Retinal pigment epithelial cell (primary cell): ENCODE results near the gene EIF4G3.

ENCODE experiments used
- DNase-seq: peaks from one replicate; pipeline ENCODE4 v3.0.0-alpha.2; 2010; ENCODE audit warnings: low read depth
- H3K4me3 ChIP-seq: 2 replicates; pipeline ENCODE4 v1.5.1; 2011; ENCODE audit warnings: mild to moderate bottlenecking, low read length, control low read depth, moderate library complexity
- TF ChIP-seq, protein P1 (sequence below): conservative IDR thresholded peaks from 2 replicates; pipeline ENCODE4 v1.5.1; 2011; ENCODE audit warnings: low read depth, low read length, control low read depth, inconsistent platforms

The EIF4G3 gene

DNA sequence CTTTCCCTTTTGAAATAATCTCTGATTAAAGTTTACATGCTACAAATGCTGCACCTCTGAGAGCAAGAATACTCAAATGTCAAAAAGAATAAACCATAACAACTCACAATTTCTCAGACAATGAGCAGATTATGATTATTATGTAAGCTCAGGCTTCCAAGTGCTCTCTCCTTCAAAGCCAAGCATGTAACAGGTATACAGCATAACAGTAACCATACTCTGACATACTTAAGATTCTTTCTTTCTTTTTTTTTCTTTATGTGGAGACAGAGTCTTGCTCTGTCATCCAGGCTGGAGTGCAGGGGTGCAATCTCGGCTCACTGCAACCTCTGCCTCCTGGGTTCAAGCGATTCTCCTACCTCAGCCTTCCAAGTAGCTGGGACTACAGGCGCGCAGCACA lies 155.4 kb downstream of the EIF4G3 start:
- H3K4me3 ChIP-seq = no peak overlapping the region
- TF ChIP-seq, protein P1, sequence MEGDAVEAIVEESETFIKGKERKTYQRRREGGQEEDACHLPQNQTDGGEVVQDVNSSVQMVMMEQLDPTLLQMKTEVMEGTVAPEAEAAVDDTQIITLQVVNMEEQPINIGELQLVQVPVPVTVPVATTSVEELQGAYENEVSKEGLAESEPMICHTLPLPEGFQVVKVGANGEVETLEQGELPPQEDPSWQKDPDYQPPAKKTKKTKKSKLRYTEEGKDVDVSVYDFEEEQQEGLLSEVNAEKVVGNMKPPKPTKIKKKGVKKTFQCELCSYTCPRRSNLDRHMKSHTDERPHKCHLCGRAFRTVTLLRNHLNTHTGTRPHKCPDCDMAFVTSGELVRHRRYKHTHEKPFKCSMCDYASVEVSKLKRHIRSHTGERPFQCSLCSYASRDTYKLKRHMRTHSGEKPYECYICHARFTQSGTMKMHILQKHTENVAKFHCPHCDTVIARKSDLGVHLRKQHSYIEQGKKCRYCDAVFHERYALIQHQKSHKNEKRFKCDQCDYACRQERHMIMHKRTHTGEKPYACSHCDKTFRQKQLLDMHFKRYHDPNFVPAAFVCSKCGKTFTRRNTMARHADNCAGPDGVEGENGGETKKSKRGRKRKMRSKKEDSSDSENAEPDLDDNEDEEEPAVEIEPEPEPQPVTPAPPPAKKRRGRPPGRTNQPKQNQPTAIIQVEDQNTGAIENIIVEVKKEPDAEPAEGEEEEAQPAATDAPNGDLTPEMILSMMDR = no peak
- DNase-seq = peak; percentile 15

DNA sequence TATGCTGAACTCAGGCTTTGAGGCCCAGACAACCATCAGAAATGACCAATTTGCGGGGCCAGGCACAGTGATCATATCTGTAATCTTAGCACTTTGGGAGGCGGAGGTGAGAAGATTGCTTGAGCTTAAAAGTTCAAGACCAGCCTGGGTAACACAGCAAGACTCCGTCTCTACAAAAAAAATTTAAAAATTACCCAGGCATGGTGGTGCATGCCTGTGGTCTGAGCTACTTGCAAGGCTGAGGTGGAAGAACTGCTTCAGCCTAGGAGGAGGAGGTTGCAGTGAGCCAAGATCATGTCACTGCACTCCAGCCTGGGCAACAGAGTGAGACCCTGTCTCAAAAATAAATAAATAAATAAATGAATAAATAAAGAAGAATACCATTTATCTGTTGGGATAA lies 156.5 kb downstream of the EIF4G3 start:
- TF ChIP-seq, protein P1 = no peak
- DNase-seq = no peak

DNA sequence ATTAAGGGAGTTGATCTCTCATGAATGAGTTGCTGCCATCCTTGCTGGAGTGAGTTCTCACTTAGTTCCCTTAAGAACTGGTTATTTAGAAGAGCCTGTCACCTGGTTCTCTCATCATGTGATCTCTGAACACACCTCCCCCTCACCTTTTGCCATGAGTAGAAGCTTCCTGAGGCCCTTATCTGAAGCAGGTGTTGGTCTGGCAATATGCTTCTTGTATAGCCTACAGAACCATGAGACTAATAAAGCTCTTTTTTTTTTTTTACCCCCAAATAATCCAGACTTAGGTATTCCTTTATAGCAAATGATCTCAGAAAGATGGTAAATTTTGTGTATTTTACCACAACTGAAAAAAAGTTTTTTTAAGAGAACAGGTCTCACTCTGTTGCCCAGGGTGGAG lies 158.0 kb downstream of the EIF4G3 start:
- H3K4me3 ChIP-seq = no peak overlapping the region
- TF ChIP-seq, protein P1 = no peak
- no peak for DNase-seq

More for the DNA sequence above, 156.5 kb downstream of the EIF4G3 start:
- H3K4me3 ChIP-seq = no peak overlapping the region

DNA sequence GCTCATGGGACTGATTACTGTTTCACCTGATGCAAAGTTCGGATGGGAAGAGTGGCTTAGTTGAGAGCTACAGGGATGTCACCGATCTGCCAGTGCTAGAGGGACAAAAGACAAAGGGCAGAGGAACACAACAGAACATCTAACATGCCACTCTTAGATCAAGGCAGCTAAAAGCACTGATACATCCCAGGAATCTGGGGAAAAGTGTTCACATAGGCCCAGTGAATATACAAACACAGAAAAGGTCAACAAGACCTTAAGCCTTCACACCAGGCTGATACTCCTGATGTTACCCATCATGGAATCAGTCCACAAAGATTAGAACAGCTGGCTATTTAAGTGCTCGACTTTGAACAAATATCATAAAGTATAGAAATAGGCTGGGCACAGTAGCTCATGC lies 163.2 kb downstream of the EIF4G3 start:
- no peak overlapping the region for H3K4me3 ChIP-seq
- TF ChIP-seq, protein P1 = no peak
- DNase-seq = no peak

DNA sequence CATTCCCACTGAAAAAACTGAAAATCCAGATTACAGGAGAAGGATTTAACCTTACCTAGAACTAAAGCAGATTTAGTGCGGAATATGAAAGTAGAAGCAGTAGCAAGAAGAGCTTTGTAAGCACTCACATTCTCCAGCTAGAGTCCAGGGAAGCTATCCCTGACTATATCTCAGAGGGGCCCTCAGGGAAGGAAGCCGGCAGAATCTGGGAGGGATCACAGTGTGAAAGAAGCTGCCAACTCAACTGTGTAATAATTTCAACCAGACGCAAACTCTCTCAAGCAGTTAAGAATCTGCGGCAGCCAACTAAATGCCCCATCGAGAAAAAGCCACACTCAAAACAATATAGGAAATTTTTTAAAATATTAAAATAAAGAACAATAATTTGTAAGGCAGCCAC lies 163.8 kb downstream of the EIF4G3 start:
- no peak overlapping the region for H3K4me3 ChIP-seq
- TF ChIP-seq, protein P1 = no peak
- DNase-seq = peak; percentile 18

DNA sequence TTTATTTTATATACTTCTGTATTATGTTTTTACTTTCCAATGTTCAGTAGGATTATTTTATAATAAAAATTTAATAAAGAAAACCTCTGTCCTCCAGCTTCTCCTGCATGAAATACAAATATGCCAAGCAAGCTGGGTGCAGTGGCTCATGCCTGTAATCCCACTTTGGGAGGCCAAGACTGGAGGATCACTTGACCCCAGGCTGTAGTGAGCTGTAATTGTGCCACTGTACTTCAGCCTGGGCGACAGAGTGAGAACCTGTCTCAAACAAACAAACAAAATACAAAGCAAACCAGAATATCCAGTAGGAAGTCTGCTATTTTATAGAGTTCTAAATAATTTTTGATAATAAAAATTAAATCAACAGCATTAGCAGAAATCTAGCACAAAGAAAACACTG lies 168.8 kb downstream of the EIF4G3 start:
- H3K4me3 ChIP-seq = no peak overlapping the region
- TF ChIP-seq, protein P1 = no peak
- DNase-seq = no peak

DNA sequence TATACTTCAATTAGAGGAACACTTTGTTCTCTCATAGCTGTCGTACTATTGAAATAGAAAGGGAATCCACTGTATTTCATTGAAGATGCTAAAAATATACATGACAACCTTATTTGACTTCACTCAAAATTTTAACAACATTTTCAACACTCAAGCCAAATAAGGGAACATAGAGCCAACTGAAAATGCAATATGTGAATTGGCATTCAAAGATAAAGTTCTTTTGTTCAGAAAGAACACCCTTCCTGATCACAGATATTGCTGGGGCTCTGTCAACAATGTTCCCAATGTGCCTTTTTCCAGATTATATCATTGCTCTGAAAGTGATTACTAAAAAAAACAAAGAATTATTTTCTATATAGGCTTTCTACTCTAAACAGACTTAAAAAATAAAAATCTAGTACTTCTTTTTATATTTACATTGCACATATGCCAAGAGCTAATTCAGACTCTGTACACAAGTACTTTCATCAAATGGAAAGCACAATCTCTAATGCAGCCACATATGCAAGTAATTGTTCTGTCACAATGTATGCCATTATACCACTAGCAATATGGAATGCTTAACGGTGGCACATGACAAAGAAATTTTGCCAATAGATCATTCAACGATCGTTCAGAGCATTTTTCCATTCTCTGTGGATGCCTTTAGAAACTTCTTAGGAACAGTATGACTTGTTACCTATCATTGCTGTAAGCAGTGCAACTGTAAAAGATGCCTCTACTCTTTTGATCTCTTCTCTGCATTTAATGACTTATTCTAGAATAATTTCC lies 171.0 kb downstream of the EIF4G3 start:
- TF ChIP-seq, protein P1 = no peak
- no peak for DNase-seq
- no peak overlapping the region for H3K4me3 ChIP-seq
